ENCODE data around the gene ANTXR1.
A peak's percentile ranks its signal among the peaks of the same experiment; 100 is the strongest.

ANTXR1 gene

DNA sequence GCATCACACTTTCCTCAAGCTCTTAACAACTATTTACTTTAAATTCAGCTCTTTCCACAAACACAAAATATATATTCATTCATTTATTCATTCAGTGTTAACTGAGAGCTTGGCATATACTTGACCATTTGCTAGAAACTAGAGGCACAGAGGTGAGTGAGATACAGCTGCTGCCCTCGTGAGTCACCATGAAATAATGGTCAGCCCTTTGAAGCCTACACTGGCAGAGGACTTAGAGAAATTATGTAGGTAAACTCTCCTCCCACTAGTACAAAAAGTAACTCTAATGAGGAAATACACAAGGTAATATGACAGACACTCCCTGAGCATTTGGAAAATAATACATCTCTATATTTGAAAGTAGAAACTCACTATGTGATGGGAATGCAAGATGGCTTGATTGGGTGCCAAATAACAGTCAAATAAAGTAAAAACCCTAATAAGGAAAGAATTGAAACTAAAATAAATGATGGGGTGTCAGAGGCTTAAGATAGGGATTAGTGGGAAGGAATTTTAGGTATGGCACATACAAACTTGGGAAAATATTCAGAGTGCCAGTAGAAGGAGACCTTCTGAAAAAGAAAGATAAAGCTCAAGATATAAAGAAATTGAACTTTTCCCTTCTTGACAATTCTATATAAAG lies 61.1 kb downstream of the ANTXR1 start:
- DNase-seq (ENCODE audit: low read depth), result no peak

DNA sequence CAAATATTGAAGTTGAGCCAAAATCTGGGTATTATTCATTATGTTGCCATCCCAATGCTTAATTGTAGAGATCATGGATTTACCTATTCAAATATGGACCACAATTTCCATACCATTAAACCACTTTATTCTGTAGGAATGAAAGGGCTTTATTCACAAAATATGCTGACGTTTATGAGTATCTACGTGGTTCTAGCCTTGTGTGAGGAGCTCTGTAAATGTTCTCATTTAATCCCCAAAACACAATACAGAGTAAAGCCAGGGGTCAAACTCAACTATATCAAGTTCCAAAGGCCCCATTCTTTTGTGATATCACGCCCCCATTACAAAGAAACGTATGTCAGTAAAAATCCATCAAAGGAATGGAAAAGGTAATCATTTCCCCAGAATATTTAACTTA lies 61.9 kb downstream of the ANTXR1 start:
- DNase-seq (ENCODE audit: low read depth), result no peak

DNA sequence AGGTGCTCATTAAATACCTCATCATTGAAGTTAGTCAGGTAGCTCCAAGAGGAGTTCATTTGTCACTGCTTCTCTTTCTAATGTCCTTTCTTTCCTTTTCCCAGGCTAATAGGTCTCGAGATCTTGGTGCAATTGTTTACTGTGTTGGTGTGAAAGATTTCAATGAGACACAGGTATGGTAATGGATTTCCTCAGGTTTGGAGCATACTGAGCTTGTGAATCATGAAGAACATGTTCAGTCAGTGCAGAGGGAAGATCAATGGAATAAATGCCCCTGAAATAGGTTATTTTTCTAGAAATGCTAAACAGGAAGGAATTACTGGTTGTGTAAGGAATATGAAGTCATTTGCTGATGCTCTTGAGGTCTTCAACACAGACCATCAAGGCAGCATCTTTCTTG lies 62.5 kb downstream of the ANTXR1 start:
- no peak for DNase-seq (ENCODE audit: low read depth)

DNA sequence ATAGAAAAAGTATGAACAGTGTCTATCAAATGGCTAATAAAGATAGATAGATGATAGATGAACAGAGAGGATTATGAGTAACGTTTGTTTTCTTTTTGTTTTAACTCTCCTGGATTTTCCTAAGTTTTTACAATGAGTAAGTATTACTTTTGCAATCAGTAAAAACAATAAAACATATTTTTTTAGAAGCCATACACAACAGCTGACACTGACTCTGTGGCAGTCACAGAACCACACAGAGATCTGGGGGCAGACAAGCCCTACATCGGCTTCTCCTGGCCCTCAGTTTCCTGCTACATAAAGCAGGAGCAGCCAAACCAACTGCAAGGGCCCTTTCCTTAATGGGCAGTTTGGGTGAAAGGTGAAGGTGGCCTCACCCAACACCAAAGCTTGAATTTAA lies 63.6 kb downstream of the ANTXR1 start:
- DNase-seq (ENCODE audit: low read depth), result no peak

DNA sequence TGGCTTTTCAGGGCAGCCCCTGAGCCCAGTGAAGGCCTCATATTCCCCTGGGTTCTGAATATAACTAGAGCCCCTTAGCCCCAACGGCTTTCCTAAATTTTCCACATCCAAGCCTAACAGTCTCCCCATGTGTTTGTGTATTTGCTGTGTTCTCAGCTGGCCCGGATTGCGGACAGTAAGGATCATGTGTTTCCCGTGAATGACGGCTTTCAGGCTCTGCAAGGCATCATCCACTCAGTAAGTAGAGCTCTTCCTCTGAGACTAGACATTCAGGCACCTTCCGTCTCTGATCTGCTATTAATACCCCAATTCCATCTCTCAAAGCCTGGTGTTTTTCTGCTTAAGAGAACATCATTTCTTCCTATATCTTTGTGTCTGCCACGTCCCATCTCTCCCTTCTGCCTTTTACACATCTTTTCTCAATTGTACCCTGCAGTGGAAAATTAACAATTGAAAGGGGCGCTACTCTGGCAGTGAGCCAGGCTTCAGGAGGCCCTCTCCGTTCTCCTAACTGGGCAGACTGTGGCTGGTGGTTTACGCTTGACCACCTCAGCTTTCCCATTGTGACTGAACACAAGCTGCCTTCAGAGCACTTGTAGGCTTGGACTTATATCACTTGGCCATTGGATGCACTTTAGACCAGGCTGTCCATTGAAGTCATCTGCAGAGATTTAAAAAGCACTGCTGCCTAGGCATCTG lies 64.4 kb downstream of the ANTXR1 start:
- no peak for DNase-seq (ENCODE audit: low read depth)

DNA sequence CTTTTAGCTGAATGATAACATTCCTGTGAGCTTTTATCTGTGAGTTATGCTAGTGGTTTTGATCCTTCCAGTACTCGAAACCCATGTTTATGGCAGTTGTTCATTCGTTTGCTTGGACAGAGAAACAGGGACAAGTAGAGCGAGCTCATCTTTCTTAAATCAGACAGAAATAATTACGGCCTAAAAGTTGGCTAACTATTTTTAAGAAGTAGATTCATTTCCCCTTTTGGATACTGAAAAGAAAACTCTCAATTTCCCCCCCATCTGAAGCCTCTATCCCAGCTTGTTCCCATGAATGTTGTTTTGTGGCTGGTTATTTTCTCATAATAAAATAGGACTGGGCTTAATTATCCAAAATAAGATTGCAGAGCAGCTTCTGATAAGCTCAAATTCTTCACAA lies 67.1 kb downstream of the ANTXR1 start:
- DNase-seq (ENCODE audit: low read depth), result no peak

DNA sequence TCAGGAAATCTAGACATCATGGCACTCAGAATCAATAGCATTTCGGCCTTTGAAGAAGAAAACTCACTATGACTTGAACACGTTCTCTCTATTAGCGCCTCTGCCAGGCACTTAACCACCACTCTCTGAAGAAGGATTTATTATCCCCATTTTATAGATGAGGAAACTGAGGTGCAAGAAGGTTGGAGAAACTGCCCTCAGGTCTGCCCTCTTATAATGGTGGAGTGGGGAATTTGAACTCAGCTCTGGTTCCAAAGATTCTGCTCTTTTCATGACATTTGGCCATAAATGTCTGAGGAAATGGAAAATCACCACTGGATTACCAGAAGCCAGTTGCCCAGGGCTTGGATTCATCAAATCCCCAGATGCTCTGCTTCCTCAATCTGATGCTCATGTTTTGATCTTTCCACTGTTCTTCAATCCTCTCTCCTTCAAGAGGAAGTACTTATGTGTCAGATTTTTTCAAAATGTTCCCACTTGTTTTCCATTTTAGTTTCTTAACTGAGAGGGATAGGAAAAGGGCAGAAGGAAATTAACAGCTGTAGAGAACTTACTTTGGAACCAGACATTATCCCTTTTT lies 68.1 kb downstream of the ANTXR1 start:
- no peak for DNase-seq (ENCODE audit: low read depth)

DNA sequence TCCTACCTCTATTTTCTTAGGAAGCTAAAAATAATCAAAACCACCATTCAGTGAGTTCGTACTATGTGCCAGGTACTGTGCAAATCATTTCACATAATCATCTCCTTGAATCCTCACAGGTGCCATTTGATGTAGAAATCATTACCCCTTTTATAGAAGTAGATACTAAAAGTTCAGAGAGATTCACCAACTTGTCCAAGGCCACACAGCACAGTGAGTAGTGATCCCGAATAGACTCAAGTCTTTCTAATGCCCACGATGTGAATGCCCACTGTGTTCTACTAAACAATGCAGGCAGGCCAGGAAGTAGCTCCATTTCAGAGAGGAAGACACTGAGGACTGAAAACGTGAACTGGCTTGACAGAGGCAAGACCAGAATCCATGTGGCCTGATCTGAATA lies 68.8 kb downstream of the ANTXR1 start:
- DNase-seq (ENCODE audit: low read depth), result no peak

DNA sequence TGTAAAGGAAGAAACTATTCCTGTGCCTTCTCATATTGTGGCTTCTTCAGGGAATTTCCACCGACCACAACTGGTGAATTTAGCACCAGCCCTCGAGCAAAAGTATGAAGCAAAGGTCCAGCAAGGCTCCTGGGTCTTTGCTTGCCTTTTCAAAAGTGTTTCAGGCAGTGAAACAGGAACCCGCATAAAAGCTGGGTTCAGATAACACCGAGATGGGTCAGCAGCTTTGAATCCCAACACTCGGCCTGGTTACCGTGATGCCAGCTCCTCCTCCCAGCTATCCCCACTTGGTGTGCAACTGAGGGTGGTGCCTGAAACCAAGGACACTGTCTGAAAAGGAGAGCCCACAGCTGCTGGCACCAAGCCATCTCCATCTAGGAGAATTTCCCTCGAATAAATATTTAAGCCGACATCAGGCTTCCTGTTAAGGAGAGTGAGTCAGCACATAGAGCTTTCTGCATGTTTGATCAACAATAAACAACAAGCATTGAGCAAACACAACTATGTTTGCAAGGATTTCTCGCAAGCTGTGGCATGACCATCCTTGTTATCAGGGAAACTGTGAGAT lies 69.5 kb downstream of the ANTXR1 start:
- peak; percentile 82 for DNase-seq (ENCODE audit: low read depth)

DNA sequence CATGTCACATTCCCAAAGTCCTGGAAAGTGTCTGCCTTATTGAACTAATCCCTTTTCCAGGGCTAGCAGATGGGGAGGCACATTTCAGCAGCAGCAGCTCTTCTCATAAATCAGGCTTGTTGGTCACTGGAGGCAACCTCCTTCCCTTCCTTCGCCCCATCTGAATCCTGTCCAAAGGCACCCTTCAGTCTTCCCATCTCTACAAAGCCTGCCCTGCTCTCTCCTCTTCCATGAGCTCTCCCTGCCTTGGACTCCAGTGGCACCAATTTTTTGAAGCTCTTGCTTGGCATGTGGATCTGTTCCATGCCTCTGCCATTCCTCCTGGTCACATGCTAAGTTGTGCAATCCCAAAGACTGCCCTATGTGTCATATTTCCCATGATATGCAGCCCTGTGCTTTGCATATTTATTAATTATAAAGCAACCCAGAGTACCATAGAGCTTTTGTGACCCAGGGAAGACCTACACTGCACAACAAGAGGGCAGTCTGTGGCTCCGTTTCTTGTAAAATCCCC lies 70.3 kb downstream of the ANTXR1 start:
- DNase-seq (ENCODE audit: low read depth), result no peak

DNA sequence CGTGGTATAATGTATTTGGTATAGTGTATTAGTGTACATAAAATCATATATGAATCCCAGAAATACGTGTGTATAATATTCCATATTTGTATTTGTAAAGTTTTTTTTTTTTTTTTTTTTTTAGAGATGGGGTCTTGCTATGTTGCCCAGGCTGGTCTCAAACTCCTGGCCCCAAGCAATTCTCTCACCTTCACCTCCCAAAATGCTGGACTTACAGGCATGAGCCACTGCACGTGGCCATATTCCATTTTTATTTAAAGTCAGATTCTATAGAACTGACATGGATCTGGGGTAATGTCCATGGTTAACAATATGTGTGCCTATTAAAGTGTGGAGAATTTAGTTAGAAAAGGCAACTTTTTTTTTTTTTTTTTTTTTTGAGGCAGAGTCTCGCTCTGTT lies 71.5 kb downstream of the ANTXR1 start:
- no peak for DNase-seq (ENCODE audit: low read depth)

DNA sequence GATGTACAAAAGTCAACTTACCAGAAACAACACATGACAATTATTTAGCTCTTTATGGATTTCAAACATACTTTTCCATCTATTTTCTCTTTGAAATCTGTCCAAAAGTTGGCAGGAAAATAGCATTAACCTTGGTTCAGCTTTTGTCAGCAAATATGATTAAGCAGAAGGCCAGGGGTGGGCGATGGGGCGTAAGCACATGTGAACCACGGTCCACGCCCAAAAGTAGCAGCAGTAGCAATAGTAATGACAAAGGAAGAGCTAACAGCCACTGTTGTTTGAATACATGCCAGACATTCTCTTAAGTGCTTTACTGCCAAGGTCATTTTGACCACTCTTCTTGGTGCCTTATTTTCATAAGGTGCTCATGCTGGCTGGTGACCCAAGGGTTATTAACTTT lies 73.5 kb downstream of the ANTXR1 start:
- DNase-seq (ENCODE audit: low read depth), result no peak

DNA sequence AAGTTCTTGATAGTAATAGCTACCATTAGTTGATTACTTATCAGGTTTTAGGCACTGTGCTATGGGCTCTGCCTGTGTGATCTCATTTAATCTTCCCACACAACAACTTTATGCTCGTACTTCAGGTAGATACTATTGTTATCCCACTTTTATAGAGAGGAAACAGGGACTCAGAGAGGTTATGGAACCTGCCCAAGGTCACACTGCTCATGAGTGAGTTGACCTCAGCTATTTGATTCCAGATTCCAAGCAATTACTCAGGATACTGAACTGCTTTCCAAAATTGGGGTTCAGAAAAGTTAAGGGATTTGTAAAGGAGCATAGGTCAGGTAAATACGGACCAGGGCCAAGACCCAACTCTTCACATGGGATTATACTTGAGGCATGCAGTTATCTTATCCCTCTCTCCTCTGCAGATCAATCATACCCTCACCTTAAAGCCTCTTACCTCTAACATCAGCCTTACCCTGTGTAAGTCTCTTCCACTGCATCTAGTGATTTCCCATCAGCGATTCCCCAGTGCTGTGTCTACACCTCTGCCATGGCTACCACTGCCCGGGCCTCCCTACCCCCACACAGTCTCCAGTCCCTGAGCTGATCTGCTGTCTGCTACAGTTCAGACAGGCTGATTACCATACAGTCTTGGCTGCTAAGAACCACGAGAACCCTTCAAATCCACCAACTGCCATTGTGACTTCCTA lies 74.4 kb downstream of the ANTXR1 start:
- no peak for DNase-seq (ENCODE audit: low read depth)

DNA sequence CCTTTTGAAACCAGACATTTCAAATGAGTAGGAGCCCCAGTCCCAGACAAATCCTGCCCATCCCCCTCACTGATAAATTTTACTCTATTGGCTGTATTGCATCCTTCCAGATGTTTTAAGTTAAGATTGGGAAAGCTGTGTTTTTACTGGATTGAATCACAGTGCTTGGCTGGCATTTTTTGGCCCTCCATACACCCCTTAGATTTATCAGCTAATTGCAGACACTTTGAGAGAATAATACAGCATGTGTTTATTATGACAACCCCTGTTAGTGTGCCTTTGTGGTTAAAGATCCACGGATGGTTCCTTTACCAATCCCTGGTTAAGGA lies 74.9 kb downstream of the ANTXR1 start:
- DNase-seq (ENCODE audit: low read depth), result no peak

DNA sequence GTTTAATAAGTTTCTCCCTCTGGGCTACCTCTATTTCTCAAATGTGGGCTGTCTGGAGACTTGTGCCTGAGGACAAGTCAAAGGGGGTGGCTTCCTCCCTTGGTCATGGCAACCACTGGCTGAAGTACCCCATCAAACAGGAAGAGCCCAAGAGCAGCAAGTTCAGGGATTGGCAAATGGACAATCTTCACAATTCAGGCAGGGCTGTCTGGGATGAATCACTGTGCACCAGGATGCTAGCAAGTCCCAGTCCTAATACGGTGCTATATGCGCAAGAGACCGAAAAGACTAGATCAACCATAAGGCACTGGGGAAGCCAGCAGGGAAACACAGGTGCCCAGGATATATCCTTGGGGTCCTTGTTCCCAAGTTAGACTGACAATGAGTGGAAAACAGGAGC lies 75.5 kb downstream of the ANTXR1 start:
- no peak for DNase-seq (ENCODE audit: low read depth)

DNA sequence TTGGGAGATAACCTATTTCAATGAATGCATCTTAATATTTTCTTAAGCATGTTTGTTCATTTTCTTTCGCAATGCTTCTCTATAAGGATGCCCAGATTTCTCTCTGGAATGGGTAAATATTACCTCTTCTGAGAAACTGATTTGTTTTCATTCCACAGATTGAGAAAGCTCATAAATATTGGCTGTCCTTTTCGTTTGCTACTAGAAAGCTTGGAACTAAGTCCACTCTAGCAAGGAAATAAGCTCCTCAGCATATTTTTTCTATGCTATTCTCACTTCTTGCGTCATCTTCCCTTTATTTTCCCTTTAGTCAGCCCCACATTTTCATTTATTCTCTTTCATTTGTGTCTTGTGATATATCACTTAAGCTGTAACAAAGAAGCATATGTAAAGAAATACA lies 76.3 kb downstream of the ANTXR1 start:
- DNase-seq (ENCODE audit: low read depth), result peak; percentile 79

DNA sequence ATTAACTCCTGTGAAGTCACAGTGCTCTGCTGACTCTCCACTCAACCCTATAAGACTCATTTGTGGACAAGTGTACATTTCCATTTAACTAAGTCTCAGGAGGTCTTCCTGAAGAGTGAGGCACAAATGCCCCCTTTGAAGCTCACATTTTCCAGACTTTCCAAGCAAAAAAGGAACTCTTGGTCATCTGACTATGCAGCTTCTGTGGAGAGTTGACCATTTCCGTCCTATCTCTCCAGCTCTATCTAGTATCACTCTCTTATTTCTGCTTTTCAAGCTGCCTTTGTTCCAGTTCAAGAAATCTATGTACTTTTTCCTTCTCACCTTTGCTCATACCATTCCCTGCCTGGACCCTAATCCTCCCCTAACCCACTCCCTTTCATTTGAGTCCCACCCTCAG lies 77.0 kb downstream of the ANTXR1 start:
- no peak for DNase-seq (ENCODE audit: low read depth)

DNA sequence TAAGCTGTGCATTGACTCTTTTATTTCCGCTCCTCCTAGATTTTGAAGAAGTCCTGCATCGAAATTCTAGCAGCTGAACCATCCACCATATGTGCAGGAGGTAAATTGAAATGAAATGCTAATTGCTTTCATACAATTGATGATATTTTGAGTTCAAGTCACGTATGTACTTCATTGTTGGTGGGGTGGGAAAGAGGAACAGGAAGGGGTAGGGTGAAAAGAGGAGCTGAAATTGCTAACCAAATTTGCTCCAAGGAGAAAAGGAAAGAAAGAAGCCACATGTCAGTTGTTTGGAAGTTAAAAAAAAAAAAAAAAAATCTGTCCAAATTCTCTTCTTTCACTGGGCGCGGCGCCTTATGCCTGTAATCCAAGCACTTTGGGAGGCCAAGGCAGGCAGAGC lies 77.8 kb downstream of the ANTXR1 start:
- no peak for DNase-seq (ENCODE audit: low read depth)

DNA sequence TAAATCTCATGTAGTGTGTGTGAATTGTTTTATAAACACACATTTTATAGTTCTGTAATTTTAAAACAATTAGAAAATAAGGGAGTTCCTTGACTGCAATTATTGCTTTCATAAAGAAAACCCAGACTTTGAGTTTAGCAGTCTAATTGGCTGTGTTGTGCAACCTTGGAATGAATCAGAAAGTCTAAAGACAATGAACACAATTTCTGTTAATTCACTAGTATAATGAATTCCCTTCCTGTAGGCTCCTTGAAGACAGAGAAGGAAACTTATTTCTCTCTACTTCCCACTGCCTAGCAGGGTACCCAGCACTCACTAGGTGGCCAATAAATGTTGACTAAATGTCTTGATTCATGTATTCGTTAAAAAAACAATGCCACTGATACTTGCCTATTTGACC lies 79.9 kb downstream of the ANTXR1 start:
- DNase-seq (ENCODE audit: low read depth), result no peak

DNA sequence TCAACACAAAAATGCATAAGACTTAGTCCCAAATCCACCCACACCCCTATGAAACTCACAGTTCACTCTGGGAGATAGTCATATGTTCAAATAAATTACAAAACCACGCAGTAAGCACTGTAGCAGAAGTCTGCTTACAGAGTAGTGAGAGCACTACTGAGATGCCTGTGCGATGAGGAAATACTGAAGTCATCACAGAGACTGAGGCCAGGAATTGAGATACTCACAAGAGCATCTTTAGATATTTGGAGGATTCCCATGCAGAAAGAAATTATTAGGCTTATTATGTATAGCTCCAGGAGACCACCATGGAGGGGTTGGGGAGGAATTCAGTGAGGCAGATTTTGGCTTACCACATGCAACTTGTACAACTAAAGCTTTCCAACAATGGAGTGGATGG lies 82.3 kb downstream of the ANTXR1 start:
- peak; percentile 71 for DNase-seq (ENCODE audit: low read depth)

DNA sequence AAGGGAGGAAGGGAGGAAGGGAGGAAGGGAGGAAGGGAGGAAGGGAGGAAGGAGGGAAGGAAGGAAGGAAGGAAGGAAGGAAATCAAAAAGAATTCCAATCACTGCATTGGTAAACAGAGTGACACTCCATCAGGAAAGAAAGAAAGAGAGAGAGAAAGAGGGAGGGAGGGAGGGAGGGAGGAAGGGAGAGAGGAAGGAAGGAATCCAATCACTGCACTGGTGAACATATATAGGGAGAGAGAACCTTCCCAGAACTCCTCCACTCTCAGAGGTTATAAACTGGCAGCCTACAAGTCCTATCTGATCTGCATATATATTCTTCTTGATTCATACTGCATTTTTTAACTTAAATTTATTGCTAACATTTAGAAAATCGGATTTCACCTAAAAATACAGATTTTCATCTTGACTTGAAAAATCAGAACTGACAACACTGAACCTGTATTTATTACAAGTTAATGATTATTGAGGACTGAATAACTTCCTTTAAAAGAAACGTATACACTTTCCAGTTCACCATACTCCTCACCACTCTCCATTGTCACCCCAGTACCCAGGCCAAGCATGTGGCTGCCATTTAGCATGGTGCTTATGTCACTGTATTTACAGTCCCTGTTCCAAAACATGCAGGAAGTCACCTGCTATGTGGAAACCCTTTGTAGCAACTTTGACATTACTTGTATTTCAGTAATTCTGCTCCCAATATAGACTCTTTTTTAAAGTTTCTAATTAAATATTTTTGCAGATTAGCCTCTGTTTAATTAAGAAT lies 83.5 kb downstream of the ANTXR1 start:
- no peak for DNase-seq (ENCODE audit: low read depth)

DNA sequence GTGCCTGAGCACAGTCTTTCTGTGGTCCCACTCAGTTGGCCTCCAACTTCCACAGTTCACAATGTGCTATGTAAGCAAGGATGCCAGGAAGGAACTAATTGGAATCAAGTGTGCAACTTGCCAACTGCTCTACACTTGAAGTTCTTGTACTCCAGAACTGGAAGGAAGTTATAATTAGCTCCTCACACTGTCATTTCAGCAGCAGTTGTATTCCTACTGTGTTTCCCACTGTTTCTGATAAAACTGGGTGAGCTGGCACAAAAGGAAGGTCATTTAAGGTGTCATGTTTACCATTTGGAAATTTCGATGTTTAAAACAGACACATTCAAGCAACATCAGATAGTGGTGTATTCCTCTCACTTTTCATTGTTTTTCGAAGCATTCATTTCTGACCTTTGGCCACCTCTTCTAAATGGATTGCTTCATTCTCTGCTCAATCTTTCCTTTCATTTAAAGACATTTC lies 84.2 kb downstream of the ANTXR1 start:
- DNase-seq (ENCODE audit: low read depth), result no peak
